NCI-H1048 (cell line): Measurements from ENCODE around the gene CLDN7.

Experiments
- DNase-seq: peaks from one replicate; lab custom pipeline; 2025; lab: John Stamatoyannopoulos, UW

The CLDN7 gene

GRCh38 chr17:7219229-7219811, 43.0 kb downstream of the CLDN7 start:
- peak; percentile 49 for DNase-seq

- DNase-seq = no peak
These were observed 43.5 kb downstream of the CLDN7 start for GRCh38 chr17:7218758-7219157.

- DNase-seq = no peak
These were observed 44.1 kb downstream of the CLDN7 start for GRCh38 chr17:7218166-7218565.

GRCh38 chr17:7217113-7217987, 44.9 kb downstream of the CLDN7 start:
- no peak for DNase-seq

GRCh38 chr17:7216242-7217112, 45.8 kb downstream of the CLDN7 start:
- DNase-seq = no peak

GRCh38 chr17:7215652-7216180, 46.6 kb downstream of the CLDN7 start:
- DNase-seq = no peak

- DNase-seq = no peak
These were observed 47.1 kb downstream of the CLDN7 start for GRCh38 chr17:7215136-7215638.

- DNase-seq = peak; percentile 95
These were observed 47.8 kb downstream of the CLDN7 start for GRCh38 chr17:7214300-7215135.

- DNase-seq = peak; percentile 76
These were observed 48.4 kb downstream of the CLDN7 start for GRCh38 chr17:7213895-7214299.

- no peak for DNase-seq
These were observed 50.6 kb downstream of the CLDN7 start for GRCh38 chr17:7211491-7212273.
